GM20431 (cell line): ENCODE results near the gene MLH3.

Experiments
- in situ Hi-C: fragments of 300-500 bp; cut with MseI, MboI; formaldehyde crosslinking; loops from one replicate; pipeline ENCODE4 v1.15.0; 2020; ENCODE audit warnings: low sequenced_read_pairs; ENCODE audit not compliant: unreplicated experiment

MLH3 gene

DNA sequence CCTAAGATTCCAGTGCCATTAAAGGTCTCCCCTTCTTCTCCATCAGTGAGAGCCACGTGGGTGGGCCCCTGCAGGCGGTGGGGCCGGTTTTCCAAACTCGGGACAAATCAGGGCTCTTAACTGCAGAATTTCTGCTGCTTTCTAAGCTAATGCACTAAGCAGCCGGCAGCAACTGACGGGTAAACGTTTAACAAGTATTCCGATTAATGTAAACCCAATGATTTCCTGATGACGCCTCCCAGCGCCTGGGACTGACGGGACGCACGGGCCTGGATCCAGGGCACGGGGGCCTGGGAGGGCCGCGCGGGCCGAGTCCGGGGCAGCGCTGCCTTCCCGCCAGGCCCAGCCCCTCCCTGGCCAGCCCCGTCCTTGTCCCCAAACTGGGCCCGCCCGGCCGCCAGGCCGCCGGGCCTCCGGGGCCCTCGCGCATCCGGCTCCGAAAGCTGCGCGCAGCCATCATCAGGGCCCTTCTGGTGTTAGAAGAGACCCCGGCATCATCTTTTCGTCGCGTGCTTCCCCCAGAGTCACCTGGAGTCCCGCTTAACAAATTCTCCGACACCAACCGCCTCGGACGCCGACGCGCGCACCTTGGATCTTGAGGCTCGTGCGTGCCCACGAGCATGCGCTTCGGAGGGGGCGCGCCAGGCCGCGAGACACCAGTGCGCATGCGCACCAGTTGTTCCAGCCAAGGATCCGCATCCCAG lies at the start of gene MLH3:
Gene MLH3 (minus strand): TSS at position 616 of the 704 bp plus-strand sequence. CDS start 1,812 bp downstream, outside the sequence.
- in situ Hi-C loops, result no loop called here

DNA sequence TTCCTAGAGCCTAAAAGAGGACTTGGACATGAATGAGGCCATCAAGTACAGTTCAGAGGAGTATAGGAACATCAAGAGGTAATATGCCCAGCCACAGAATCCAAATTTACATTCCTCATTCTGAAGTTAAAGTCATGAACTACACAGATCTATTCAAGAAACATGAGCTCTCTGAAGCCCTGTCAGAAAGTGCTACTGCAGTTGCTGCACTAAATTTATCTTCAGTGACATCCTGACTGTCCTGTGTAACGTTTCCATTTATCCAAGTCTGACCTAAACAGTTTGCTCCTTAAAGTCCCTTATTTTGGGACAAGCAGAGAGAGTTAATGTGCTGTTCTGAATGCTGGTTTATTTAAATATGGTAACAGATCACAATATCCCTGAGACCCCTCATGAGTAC lies 47.4 kb upstream of the MLH3 start:
- in situ Hi-C loops, result no loop called here

DNA sequence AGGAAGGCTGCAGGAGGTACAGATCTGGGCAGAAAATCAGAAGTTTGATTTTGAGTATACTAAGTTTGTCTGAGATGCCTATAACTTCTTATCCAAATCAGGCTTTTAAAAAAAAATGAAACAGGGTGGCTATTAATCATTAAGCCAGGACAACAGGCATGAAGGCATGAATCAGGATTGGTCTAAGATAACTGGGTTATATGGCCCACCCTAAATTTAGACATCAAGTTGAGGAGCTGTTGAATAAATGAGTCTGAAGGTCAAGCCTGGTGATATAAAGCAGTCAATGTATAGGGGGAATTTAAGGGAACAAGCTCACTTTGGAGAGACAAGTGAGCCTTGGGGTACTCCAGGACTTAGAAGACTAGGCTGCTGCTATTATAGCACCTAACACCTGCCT lies 46.9 kb upstream of the MLH3 start:
- in situ Hi-C loops, result no loop called here

DNA sequence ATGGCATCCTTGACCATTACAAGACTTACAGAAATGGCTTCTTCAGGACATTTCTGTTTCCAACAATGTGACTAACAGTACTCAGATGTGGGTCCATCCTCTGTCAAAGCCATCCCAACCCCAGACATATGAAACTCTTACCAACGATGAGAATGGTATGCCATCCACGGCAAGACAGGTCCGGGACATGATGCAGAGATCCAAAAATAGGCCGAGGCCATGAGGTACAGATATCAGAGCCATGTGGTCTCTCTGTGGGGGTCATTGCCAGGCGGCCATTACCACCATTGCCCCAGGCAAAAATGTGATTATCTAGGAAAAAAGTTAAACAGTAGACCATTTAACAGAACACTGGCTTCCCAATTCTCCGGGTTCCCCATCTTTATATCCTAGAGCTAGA lies 45.7 kb upstream of the MLH3 start:
- in situ Hi-C loops, result no loop called here

DNA sequence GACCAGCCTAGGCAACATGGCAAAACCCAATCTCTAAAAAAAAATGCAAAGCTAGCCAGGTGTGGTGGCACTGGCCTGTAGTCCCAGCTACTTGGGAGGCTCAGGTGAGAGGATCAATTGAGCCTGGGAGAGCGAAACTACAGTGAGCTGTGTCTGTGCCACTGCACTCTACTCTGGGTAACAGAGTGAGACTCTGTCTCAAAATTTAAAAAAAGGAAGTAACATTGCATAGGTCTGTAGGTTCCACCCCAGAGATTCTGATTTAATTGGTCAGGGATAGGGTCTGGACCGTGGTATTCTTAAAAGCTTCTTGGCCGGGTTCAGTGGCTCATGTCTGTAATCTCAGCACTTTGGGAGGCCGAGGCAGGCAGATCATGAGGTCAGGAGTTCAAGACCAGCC lies 44.4 kb upstream of the MLH3 start:
- in situ Hi-C loops, result no loop called here

DNA sequence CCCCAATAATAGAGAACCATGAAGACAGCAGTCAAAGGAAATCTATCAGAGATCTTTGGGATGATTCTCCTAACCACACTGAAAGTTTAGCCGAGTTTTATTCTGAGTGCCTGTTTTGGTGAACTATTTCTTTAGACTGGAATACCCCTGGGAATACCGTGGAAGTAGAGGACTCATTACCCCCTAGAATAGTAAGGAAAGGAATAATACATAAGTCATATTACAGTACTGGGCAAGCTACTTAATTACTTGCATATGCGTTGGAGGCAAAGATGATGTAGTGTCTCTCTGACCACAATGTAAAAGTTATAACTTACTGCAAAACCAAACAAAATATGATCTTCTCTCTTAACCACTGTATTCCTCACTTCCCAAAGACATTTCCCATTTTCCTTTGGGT lies 43.6 kb upstream of the MLH3 start:
- in situ Hi-C loops, result no loop called here

DNA sequence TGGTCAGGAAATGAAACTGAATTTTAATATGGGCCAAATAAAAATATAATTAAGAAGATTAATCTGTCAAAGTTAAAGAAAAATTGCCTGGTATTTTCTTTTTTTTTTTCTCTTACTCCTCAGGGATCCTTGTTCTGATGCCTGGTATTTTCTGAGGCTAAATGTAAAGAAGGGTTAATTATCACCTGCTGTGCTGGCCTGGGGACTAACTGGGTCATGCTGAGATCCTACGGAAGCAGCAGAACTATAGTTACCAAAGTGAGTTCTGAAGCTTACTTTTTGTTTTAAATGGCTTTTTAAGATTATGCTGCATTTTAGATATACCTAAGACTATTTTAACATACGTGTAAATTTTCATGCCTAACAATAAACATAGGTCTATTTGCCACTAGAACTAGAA lies 41.4 kb upstream of the MLH3 start:
- in situ Hi-C loops, result no loop called here

DNA sequence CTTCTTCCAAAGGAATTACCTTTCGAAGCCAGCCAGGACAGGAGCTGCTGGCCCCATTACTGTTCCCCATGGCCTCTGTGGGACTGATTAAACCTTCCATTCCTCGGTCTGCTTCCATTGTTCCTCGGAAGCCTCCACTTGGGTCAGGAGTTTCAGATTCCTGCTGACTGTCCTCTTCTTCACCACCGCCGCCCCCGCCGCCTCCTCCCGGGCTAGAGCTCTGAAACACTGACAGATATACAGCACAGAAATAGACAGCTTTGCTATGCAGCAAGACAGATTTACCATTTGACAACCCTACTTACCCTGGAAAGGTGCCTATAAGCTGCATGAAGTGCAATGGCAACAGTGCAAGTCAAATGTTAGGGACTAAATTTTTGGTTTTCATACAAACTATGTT lies 40.0 kb upstream of the MLH3 start:
- in situ Hi-C loops, result no loop called here

DNA sequence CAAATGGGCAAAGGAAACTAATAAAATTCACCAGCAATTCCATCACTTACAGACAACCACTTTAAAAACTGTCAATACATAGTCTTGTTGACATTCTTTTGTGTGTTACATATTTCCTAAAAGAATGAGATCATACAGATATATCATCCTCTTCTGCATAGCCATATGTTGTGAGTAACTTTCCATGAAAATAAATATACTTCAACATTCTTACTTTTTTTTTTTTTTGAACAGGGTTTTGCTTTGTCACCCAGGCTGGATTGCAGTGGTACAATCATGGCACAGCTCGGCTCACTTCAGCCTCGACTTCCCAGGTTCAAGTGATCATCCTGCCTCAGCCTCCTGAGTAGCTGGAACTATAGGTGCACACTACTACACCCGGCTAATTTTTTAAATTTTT lies 39.1 kb upstream of the MLH3 start:
- in situ Hi-C loops, result no loop called here

DNA sequence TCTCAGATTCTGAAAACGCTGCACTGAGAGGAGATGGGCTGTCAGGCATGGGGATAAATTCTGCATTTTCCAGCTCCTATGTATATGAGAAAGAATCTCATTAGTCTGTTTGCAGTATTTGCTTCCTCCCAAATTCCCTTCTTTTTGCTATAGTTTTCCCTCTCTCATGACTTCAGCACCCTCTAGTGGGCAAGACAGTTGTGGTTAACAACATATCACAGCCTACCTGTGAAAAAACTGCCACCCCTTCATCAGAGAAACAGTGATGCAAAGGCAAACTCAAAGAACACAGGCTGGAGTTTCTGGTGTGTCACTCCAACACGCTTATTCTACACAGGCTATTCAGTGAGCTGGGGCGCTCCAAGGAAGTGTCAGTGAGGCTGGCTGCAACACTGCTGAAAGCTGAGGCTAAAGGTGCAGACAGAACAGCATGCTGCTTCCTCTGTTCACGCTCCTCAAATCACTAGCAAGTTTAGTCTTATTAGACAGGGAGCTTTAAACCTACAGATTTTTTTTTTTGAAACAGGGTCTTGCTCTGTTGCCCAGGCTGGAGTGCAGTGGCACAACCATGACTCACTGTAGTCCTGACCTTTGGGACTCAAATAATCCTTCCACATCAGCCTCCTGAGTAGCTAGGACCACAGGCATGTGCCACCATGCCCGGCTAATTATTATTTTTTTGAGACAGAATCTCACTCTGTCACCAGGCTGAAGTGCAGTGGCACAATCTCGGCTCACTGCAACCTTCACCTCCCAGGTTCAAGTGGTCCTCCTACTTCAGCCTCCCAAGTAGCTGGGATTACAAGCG lies 37.5 kb upstream of the MLH3 start:
- in situ Hi-C loops, result no loop called here

DNA sequence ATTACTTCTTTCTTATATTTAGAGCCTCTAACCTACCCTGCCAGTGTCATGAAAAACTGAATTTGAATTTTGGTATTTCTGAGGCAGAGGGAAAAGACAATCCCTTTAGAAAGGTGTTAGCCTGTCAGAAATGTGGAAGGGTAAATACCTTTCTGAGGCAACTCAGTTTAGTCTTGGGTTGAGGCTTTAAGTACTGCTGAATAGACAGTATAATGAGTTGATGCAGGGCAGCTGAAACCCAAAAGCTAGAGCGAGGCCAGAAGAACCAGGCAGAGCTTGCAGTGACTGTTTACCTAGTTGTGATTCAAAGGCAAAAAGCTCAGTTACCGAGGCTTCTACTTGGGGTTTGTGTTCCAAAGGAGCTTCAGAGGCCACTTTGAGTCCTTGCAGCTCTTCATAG lies 36.9 kb upstream of the MLH3 start:
- in situ Hi-C loops, result no loop called here

DNA sequence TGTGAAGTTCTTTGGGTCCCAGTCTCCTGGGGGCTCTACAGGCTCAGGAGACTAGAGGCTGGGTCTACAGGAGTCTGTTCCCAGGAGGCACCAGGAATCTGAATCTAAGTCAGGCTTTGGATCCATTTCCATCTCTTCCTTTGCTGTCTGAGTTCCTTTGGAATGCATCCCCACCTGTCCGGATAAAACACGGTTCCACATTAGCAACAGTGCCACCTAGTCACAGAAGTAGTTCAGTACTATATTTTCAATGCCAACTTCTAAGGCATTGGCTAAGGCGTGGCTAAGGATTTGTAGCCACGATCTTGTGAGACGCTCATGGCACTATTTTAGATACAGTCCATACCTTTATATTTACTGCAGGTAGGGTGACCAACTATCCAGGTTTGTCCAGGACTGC lies 33.2 kb upstream of the MLH3 start:
- in situ Hi-C loops, result no loop called here

DNA sequence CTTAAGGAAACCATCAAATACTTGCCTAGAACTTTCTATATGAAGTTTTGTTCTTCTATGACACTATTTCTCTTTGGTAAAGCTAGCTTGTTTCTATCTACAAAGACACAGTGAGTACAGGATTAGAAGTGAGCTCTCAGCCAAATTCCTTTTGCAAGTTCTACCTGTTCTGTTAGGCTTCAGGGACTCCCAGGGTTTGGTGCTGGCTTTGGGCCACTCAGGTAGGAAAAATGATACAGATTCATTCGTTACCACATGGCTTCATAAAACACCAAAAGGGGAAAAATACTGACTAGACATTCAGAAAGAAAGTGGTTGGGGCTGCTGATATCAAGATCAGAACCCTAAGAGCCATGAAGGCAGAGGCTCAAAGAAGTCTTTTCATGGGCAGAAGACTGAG lies 32.0 kb upstream of the MLH3 start:
- in situ Hi-C loops, result no loop called here

DNA sequence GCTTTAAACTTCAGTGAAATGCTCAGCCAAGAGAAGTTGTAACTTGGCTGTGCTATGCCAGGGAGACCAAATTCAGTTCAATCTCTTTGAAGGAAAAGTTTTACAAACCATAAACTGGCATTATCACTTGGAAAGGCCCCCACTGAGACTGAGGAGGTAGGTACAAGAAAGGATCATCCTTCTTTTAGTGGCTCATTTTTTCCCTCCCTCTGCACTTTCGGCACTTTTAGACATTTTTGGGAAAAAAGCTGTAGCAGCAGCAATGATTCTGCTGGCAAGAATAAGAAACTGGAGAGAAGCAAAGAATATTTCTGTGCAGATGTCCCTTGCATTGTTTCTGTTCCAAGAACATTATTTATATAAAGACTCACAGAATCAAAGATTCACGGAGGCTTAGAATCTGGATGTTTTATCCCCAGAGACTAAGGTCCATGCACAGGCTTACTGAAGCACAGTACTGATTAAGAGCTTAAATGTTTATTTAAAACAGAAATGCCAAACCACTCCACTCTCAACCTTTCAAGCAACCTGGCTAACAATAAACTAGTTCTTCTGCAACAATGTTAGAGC lies 30.5 kb upstream of the MLH3 start:
- in situ Hi-C loops, result no loop called here

DNA sequence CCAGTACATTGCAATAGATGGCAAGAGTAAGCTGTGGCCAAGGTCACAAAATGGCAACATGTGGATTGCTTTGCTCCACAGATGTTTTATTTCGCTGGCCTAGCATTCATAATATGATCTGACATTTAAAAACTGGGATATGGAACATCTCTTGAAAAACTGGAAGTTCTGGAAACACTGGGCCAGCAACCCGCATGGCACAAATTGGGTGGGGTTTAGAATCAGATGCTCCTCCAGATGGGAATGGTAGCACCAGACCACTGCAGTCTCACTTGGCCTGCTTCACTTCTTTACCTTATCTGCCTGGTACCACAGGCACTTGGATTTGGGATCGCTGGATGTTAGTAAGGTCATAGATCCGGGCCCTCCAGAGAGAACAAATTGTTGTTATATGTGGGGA lies 28.3 kb upstream of the MLH3 start:
- in situ Hi-C loops, result no loop called here

DNA sequence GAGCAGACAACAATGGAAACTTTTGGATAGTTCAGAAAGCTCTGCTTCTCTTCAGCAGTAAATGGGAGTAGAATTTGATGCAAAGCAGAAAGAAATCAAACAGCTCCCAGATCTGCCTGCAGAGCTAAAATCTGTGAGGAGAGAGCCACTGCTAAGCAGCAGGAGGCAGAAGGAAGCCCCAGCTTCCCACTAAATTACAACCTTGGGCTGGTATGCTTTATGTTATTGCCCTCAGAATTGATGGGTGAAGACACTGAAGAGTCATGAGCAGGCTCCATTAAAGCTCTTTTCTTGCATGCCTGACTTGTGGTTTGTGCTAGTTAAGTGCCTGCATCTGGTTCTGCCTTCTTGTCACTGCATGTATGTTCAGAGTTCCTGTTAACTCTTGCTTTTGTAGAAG lies 26.5 kb upstream of the MLH3 start:
- in situ Hi-C loops, result no loop called here

DNA sequence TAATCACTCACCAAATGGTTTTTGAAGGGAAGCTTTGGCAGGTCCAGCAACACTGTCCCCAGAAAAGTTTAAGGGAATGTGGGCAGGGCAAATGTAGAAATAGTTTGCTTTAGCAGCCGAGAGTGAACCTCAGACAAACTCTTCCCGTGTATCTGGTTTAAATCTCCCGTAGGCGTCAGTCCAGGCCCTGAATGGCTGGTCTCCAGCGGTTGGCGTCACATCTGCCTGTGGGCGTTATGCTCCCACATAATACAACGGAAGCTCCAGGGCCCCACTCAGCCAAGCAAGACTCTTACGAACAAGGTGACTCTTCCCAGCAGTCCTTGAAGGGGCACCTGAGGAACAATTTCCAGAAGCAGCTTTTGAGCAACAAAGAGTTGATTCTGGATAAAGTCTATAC lies 19.1 kb upstream of the MLH3 start:
- in situ Hi-C loops, result no loop called here

DNA sequence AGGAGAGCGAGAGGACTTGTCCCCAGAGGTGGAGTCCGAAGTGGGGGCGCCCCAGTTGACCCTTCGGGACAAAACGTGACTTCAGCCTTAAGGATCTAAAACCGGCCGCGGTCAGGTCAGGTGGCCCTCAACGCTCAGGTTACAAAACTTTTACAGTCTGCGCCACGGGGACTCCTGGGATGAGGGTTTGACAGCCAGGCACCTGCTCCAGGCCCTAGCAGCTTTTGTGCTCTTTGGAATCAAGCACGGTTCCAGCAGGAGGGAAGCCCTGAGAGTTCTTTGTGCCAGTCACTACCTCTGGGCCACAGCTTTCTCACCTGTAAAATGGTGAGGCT lies 18.5 kb upstream of the MLH3 start:
- in situ Hi-C loops, result no loop called here

DNA sequence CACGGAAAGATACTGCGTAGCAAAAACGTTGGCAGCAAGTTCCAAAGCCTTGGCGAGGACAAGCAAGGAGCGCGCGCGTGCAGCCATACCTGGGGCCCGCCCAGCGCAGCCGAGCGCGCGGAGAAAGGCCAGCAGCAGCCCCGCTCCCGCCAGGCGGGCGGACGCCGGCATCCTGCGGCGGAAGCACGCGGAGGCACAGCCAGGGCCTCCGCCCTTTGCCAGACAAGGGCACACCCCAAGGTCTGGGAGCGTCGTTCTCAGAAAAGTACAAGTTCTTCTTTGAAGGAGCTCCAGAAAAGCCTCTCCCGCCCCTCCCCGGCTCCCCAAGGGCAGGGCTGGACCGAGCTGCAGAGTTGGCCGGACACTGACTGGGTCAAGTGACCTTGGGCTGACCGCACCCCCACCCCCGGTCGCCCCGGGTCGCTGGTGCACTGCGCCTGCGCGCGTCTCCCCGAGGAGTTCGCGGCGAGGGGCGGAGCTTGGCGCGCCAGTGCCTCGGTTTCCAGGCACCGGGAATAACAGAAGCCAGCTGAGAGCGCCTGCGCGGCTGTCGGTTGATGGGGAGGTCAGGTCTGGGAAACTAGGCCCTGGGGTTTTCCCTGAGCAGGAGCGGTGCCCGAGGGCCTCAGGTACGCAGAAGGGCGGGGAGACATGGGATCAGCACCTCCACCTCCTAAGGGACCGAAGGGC lies 18.0 kb upstream of the MLH3 start, which contains the start of gene ZC2HC1C:
Gene ZC2HC1C (plus strand): TSS at position 521 of the 690 bp plus-strand sequence. CDS start 933 bp downstream, outside the sequence.
- in situ Hi-C loops, result no loop called here

DNA sequence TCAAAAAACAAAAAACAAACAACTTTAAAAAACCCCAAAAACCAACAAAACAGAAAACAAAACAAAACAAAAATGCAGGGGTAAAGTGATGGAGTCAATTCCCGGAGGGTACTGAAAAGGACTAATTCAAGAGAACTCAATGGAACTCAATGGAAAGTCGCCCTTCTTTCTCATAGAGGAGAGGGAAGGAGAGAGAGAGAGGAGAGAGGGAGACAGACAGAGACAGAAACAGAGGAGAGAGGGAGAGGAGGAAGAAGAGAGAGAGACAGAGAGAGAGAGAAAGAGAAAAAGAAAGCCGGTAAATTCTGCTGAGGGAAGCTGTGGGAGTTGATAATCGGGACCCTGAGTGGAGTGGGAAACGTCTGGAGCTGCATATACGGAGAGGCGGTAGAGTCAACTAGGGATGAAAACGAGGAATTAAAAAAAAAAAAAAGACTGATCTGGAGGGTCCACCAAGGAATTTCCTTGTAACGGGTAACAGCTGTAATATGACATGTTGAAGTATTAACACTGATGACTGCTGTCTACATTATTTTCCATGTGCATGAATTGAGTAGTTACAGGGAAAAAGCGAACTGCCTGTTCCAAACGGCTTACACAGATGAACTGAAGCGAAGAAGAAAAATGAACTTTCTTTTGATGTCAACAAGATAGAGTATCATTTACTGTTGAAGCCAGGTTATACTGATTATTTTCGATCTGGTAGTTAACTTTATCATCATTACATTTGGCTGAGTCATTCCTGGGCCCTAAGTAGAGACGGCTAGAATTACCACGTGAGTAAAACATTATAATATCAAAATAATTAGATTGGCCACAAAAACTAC lies 17.2 kb upstream of the MLH3 start:
- in situ Hi-C loops, result no loop called here
